GM12878 (cell line): Measurements from ENCODE around the gene JAKMIP1.

Experiments
- BRCA1 ChIP-seq: IDR thresholded peaks from 2 replicates; pipeline ENCODE4 v1.6.1; 2011; ENCODE audit warnings: low read depth, low read length, improper control_type of control experiment
- CTCF ChIP-seq, 3 experiments: IDR thresholded peaks in 2 of 3; conservative IDR thresholded peaks in 1 of 3; 2 replicates each; pipeline ENCODE4 v1.5.1; 2011; ENCODE audit warnings: low read depth in 3 of 3, low read length in 3 of 3, mild to moderate bottlenecking in 3 of 3, control low read depth in 2 of 3, moderate library complexity in 2 of 3, inconsistent platforms in 1 of 3, mixed read lengths in 1 of 3; ENCODE audit not compliant: control insufficient read depth in 2 of 3, insufficient read depth in 1 of 3; ENCODE audit errors: extremely low read depth in 1 of 3
- EP300 ChIP-seq, 2 experiments: fragments of 150-350 bp in 1 of 2; IDR thresholded peaks; 2 replicates each; pipeline ENCODE4 v1.6.1; 2011 to 2012; ENCODE audit warnings: low read depth in 2 of 2, low read length in 2 of 2, borderline replicate concordance in 1 of 2, improper control_type of control experiment in 1 of 2, inconsistent platforms in 1 of 2; ENCODE audit not compliant: control insufficient read depth in 1 of 2
- ESRRA ChIP-seq: IDR thresholded peaks from 2 replicates; pipeline ENCODE4 v1.6.1; 2012; ENCODE audit warnings: mild to moderate bottlenecking, low read length, improper control_type of control experiment
- EZH2 ChIP-seq: IDR thresholded peaks from 2 replicates; pipeline ENCODE4 v1.6.1; 2012; ENCODE audit warnings: low read depth, mild to moderate bottlenecking, control low read depth, inconsistent platforms, low read length, borderline replicate concordance; ENCODE audit not compliant: control insufficient read depth
- MEF2B ChIP-seq: fragments of 450-650 bp; IDR thresholded peaks from 2 replicates; pipeline ENCODE4 v1.6.1; 2018; ENCODE audit warnings: mild to moderate bottlenecking, moderate library complexity; ENCODE audit not compliant: partially characterized antibody, poor library complexity, severe bottlenecking
- POLR2A ChIP-seq: IDR thresholded peaks from 2 replicates; pipeline ENCODE4 v1.6.1; 2011; ENCODE audit warnings: low read depth, mild to moderate bottlenecking, low read length
- POLR2AphosphoS5 ChIP-seq: IDR thresholded peaks from 2 replicates; pipeline ENCODE4 v1.6.1; 2011; ENCODE audit warnings: mild to moderate bottlenecking, low read length, inconsistent platforms
- SIN3A ChIP-seq: IDR thresholded peaks from 2 replicates; pipeline ENCODE4 v1.6.1; 2012; ENCODE audit warnings: low read depth, low read length, improper control_type of control experiment
- SRF ChIP-seq, 2 experiments: IDR thresholded peaks; 2 replicates each; pipeline ENCODE4 v1.6.1; 2011; ENCODE audit warnings: low read depth in 2 of 2, low read length in 2 of 2, mild to moderate bottlenecking in 1 of 2, moderate library complexity in 1 of 2
- TAF1 ChIP-seq: IDR thresholded peaks from 2 replicates; pipeline ENCODE4 v1.6.1; 2011; ENCODE audit warnings: mild to moderate bottlenecking, low read depth, low read length, borderline replicate concordance
- USF1 ChIP-seq: IDR thresholded peaks from 2 replicates; pipeline ENCODE4 v1.6.1; 2011; ENCODE audit warnings: borderline replicate concordance, low read depth, mild to moderate bottlenecking, moderate library complexity, mixed read lengths, low read length; ENCODE audit not compliant: insufficient read depth; ENCODE audit errors: extremely low read length
- YY1 ChIP-seq: IDR thresholded peaks from 2 replicates; pipeline ENCODE4 v1.6.1; 2011; ENCODE audit warnings: low read depth, mild to moderate bottlenecking, low read length
- ZNF24 ChIP-seq: fragments of 450-650 bp; IDR thresholded peaks from 2 replicates; pipeline ENCODE4 v1.6.1; 2017; ENCODE audit warnings: antibody characterized with exemption, mild to moderate bottlenecking

GRCh38 chr4:6033381-6033780 lies 167.0 kb downstream of the JAKMIP1 start:
- TF ChIP-seq EP300 (IDR thresholded peaks at IDR 0.05; ENCODE audit: borderline replicate concordance in 1 of 2, control insufficient read depth in 1 of 2, low read depth in 2 of 2, low read length in 2 of 2) (no peak), POLR2AphosphoS5 (no peak), CTCF (IDR thresholded peaks at IDR 0.05 in 2 of 3, conservative IDR thresholded peaks at IDR 0.05 in 1 of 3; ENCODE audit: control insufficient read depth in 2 of 3, extremely low read depth in 1 of 3, insufficient read depth in 1 of 3, low read depth in 3 of 3, low read length in 3 of 3) (no peak), SRF (IDR thresholded peaks at IDR 0.05; ENCODE audit: low read depth in 2 of 2, low read length in 2 of 2) (no peak), ESRRA (no peak), MEF2B (no peak), TAF1 (no peak), EZH2 (no peak), SIN3A (no peak), BRCA1 (no peak), POLR2A (no peak), USF1 (no peak), YY1 (no peak), ZNF24 (no peak)
